GM12874 (cell line): ENCODE results near the gene CXorf65.

Experiments
- CTCF ChIP-seq: IDR thresholded peaks from 2 replicates; pipeline ENCODE4 v1.5.1; 2011; ENCODE audit warnings: low read depth, mild to moderate bottlenecking, control low read depth, low read length, moderate library complexity; ENCODE audit not compliant: insufficient read depth

Gene CXorf65

GRCh38 chrX:71118032-71118984 is 11.8 kb upstream of the CXorf65 start, which contains the start of gene MED12:
MED12 (plus strand) TSS chrX:71118596; CDS start chrX:71118755, 159 bp downstream.
- no peak for TF ChIP-seq CTCF

GRCh38 chrX:71117358-71117757 is 10.8 kb upstream of the CXorf65 start:
- TF ChIP-seq CTCF: no peak

GRCh38 chrX:71111921-71112431 is 5.4 kb upstream of the CXorf65 start:
- no peak for TF ChIP-seq CTCF

- no peak for TF ChIP-seq CTCF
Measured at GRCh38 chrX:71111141-71111843, 4.8 kb upstream of the CXorf65 start, which contains the start of gene IL2RG. IL2RG (minus strand) TSS chrX:71111577; CDS start chrX:71111539, 38 bp downstream.

GRCh38 chrX:71109051-71109450 is 2.5 kb upstream of the CXorf65 start:
- no peak for TF ChIP-seq CTCF

- TF ChIP-seq CTCF: no peak
Measured at GRCh38 chrX:71107762-71108360, 1.3 kb upstream of the CXorf65 start.

- no peak for TF ChIP-seq CTCF
Measured at GRCh38 chrX:71107245-71107644, 705 bp upstream of the CXorf65 start.
